Heart right ventricle (tissue), 16 donors: Measurements from ENCODE around the gene HES7. TPM values are rescaled to one million over a fixed set of nuclear protein-coding genes. Genes with fewer than 3 reads are reported as not detected.

Source experiments
- ATAC-seq, 8 donors: fragments of 200-7000 bp; cut with Tn5 transposase; one replicate each; pipeline ENCODE4 v1.9.1; 2020; ENCODE audit warnings: mild to moderate bottlenecking in 8 of 8, moderate library complexity in 8 of 8, moderate number of reproducible peaks in 1 of 8
- DNase-seq, 2 donors: peaks; one replicate each; pipeline ENCODE4 v3.0.0-alpha.2; 2020
- H3K27ac ChIP-seq, 10 donors: fragments of 200-600 bp; sonication (generic) in 2 of 10; one replicate each; pipeline versions ENCODE4 v1.5.0 to v1.8.0; 2020 to 2022; ENCODE audit warnings: mild to moderate bottlenecking in 3 of 10
- H3K27me3 ChIP-seq, 7 donors: fragments of 200-600 bp; one replicate each; pipeline ENCODE4 v1.8.0; 2021 to 2022; ENCODE audit warnings: mild to moderate bottlenecking in 2 of 7
- H3K36me3 ChIP-seq, 9 donors: fragments of 200-600 bp; sonication (generic) in 1 of 9; one replicate each; pipeline versions ENCODE4 v1.5.0 to v1.8.0; 2020 to 2022; ENCODE audit warnings: mild to moderate bottlenecking in 2 of 9
- H3K4me1 ChIP-seq, 9 donors: fragments of 200-600 bp; sonication (generic) in 1 of 9; one replicate each; pipeline versions ENCODE4 v1.5.0 to v1.8.0; 2020 to 2022; ENCODE audit warnings: mild to moderate bottlenecking in 4 of 9
- H3K4me3 ChIP-seq, 10 donors: fragments of 200-600 bp; sonication (generic) in 2 of 10; one replicate each; pipeline versions ENCODE4 v1.5.0 to v1.8.0; 2020 to 2022; ENCODE audit warnings: mild to moderate bottlenecking in 7 of 10, moderate library complexity in 2 of 10
- H3K9me3 ChIP-seq, 11 donors: fragments of 200-600 bp in 10 of 11; sonication (generic) in 2 of 11; one replicate each; pipeline versions ENCODE4 v1.5.0 to v1.8.0; 2013 to 2022; ENCODE audit warnings: mild to moderate bottlenecking in 2 of 11, control low read depth in 1 of 11, moderate library complexity in 1 of 11
- WGBS, 2 donors: extraction: QIAGEN DNeasy Blood & Tissue Kit; methylation state at CpG; one replicate each; pipeline ENCODE4 v1.1.7; 2013; ENCODE audit warnings: inconsistent platforms in 1 of 2; 5-methylcytosine and 5-hydroxymethylcytosine counted together
- intact Hi-C, 10 donors: fragments of 100-400 bp; cut with DNase I; formaldehyde crosslinking; loops; one replicate each; pipeline versions ENCODE4 v1.11.1 to v1.14.2; 2022
- polyA plus RNA-seq, 2 donors: library from polyadenylated mRNA; stranded (reverse); fragments of 200-250 nt; gene quantifications; one replicate each; pipeline ENCODE4 v1.2.3, GENCODE V29; 2013
- total RNA-seq, 10 donors: library from RNA; stranded (reverse); fragmentation: NEBNext Ultra II Directional in 3 of 10; extraction: Animal tissue kit (Norgen Biotek cat#: 25700) in 3 of 10; gene quantifications; one replicate each; pipeline versions ENCODE4 v1.2.1 to v1.2.4, GENCODE V29; 2021 to 2023
- TF ChIP-seq, protein P1 (sequence below), 9 donors: fragments of 200-600 bp; sonication (generic) in 2 of 9; IDR thresholded peaks; one replicate each; pipeline versions ENCODE4 v1.5.0 to v1.8.0; 2021 to 2022; ENCODE audit warnings: antibody characterized with exemption in 9 of 9, mild to moderate bottlenecking in 5 of 9, moderate library complexity in 1 of 9
- donor health status: Arrhythmogenic right ventricular cardiomyopathy.
- donor health status: ischemic (EF 13 %, LVEDD 7.1; RV severe dilation, severe dysfunction).
- donor health status: healthy with polysubstance abuse.
- donor health status: DM: no; HTN: yes; CAD: no.
- donor health status: DM: no; HTN: no; CAD: no.
- donor health status: ischemic (EF 25% LVEDD 6.9; RV normal size, moderate dysfunction).
- donor health status: ischemic (EF 25% LVEDD 5.7; RV mildly dilated, moderate dysfunction).
- donor health status: healthy.
- donor health status: DM: yes; HTN: yes; CAD: no.
- donor health status: Ischemic cardiomyopathy.
- donor health status: ischemic (EF 35%, LVEDD 5.7; RV mildly dilated, moderate dysfunction).
- donor health status: nonischemic (EF 11% LVEDD 7.7; RV severe dilation, severe dysfunction).
- donor health status: DM: yes; HTN: yes; CAD: no.
- donor health status: PGD.
- donor health status: ischemic (EF 29% LVEDD 5.4; RV normal size, mild dysfunction).
- donor health status: nonischemic (EF 23%, LVEDD 6.1; RV moderate dilation, normal function).

The HES7 gene
- total and polyA plus RNA-seq, 12 donors = 0.17 to 1.5 (median 0.42) TPM; not detected in 5

DNA sequence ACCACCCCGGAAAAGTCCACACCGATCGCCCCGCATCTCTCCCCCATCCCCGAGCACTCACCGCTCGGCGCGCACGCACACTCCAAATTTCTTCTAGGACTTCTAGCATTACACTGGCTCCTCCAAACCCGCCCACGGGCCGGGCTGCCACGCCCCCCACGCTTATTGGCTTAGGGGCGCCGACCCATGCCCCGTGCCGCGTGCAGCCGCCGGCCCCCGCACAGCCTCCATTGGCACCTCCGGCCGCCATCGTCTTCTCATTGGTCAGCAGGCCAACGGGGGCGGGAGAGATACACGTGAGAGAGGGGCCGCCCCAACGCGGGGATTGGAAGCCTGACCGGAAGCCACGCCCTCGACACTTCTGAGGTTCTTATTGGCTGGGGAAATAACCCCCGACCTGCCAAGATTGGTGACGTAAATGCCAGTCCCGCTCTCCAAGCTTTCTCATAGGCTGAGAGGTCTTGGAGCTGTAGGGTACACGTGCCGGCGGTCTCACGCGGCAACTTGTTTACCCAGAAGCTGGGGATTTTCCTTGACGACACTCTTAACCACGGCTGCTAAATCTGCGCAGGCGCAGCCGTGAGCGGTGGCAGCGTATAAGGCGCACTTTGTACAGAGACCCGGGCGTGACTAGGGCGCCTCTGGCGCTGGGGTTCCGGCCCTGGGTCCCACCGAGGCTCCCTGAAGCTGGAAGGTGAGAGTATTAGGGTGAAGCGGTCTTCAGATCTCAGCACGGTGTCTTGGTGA is 32.5 kb upstream of the HES7 start:
- ATAC-seq = peak; percentile 65 to 75 (median 68)
- peaks cover 0 to 31% (median 16%) of the 10 kb centered on the region in 9 donors for H3K36me3 ChIP-seq

DNA sequence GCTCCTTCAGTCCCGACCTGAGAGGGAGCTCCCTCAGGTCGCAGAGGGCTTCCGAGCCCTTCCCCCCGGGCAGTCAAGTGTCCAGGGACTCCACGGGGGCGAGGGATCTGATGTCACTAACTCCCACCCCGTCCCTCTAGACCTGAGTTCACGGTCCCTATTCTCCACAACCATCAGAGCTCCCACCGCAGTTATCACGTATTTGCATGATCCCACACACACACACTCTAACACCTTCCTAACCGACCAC is 32.0 kb upstream of the HES7 start:
- H3K36me3 ChIP-seq = peaks cover 0 to 26% (median 11%) of the 10 kb centered on the region in 9 donors
- TF ChIP-seq, protein P1, sequence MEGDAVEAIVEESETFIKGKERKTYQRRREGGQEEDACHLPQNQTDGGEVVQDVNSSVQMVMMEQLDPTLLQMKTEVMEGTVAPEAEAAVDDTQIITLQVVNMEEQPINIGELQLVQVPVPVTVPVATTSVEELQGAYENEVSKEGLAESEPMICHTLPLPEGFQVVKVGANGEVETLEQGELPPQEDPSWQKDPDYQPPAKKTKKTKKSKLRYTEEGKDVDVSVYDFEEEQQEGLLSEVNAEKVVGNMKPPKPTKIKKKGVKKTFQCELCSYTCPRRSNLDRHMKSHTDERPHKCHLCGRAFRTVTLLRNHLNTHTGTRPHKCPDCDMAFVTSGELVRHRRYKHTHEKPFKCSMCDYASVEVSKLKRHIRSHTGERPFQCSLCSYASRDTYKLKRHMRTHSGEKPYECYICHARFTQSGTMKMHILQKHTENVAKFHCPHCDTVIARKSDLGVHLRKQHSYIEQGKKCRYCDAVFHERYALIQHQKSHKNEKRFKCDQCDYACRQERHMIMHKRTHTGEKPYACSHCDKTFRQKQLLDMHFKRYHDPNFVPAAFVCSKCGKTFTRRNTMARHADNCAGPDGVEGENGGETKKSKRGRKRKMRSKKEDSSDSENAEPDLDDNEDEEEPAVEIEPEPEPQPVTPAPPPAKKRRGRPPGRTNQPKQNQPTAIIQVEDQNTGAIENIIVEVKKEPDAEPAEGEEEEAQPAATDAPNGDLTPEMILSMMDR (IDR thresholded peaks at IDR 0.05) = no peak
- ATAC-seq (no peak), DNase-seq (no peak)
- 0% methylated on average over 11 of the region's 11 CpGs for WGBS, 2 donors
- intact Hi-C loops = loop anchor here in 4 of 10 donors (2.0 to 10.0 kb wide), 7 partner anchors 17 to 321 kb away; partner anchors contain the start of genes ALOXE3 (in 1 of the 4), CYB5D1 (in 1 of the 4), HES7 (in 1 of the 4) and KDM6B (in 1 of the 4)
- H3K27me3 ChIP-seq = no peaks in the 10 kb centered on the region
- H3K4me1 ChIP-seq = peaks cover 17 to 91% (median 46%) of the 10 kb centered on the region in 9 donors
- no peaks in the 10 kb centered on the region for H3K9me3 ChIP-seq
- peak overlapping the region; percentile 66 to 91 (median 81) for H3K4me3 ChIP-seq
- H3K27ac ChIP-seq = peak overlapping the region; percentile 92 to 100 (median 100)

More for the DNA sequence above, 32.5 kb upstream of the HES7 start:
- TF ChIP-seq, protein P1 (IDR thresholded peaks at IDR 0.05) = peak in 4 of 9 donors; percentile 12 to 42 (median 28)
- Histone ChIP-seq H3K4me3 (peak overlapping the region; percentile 66 to 91 (median 81)), H3K27me3 (no peaks in the 10 kb centered on the region), H3K9me3 (no peaks in the 10 kb centered on the region), H3K27ac (peak overlapping the region; percentile 97 to 100 (median 100)), H3K4me1 (peaks cover 19 to 91% (median 51%) of the 10 kb centered on the region in 9 donors)
- WGBS, 2 donors = 0 to 1% methylated on average over 59 of the region's 59 CpGs
- intact Hi-C loops = loop anchor here in 4 of 10 donors (2.0 to 10.0 kb wide), 5 partner anchors 18 to 322 kb away; partner anchors contain the start of genes CYB5D1 (in 1 of the 4), HES7 (in 1 of the 4), KDM6B (in 1 of the 4) and NAA38 (in 1 of the 4)
- peak; percentile 100 for DNase-seq

DNA sequence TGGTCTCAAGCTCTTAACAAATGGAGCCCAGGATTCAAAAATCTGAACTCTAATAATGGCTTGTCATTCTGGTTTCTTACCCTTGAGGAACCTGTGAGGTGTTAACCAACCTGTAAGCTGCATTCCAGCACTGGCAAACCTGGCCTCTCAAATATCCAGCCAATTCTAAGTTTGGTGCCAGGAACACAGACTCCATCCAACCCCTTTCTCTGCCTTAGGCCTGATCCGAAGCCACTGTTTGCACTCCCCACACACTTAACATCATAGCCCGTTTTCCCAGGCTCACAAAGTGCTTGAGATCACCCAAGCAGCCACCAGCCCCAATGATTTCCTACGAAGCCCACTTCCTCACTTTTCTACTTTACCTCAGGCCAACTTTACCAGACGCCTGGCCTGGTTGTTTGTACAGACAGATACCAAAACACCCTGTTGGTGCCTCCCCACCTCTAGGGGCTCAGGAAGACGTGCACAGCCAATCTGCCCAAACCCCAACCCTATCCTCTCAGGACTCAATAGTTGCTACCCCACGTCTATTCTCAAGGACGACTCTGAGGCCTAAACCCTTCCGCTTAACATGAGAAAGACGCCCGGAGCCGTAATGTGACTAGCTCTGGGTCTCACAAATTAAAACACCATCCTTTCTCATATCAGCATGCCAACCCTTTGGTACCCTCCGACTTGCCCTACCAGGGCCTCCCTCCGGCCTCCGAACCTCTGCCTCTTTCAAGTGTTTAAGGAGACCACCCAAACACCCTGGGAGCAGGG is 31.5 kb upstream of the HES7 start:
- H3K4me3 ChIP-seq = peak overlapping the region; percentile 66 to 91 (median 81)
- peaks cover 22 to 91% (median 50%) of the 10 kb centered on the region in 9 donors for H3K4me1 ChIP-seq
- peaks cover 0 to 25% (median 11%) of the 10 kb centered on the region in 9 donors for H3K36me3 ChIP-seq
- DNase-seq = peak in 1 of 2 donors; percentile 23
- no peaks in the 10 kb centered on the region for H3K9me3 ChIP-seq
- TF ChIP-seq, protein P1 (IDR thresholded peaks at IDR 0.05) = no peak
- intact Hi-C loops = loop anchor here in 3 of 10 donors (2.0 to 10.0 kb wide), 7 partner anchors 17 to 321 kb away; partner anchors contain the start of genes ALOXE3 (in 1 of the 3), CYB5D1 (in 1 of the 3), HES7 (in 1 of the 3) and KDM6B (in 1 of the 3)
- ATAC-seq = no peak
- peak overlapping the region; percentile 92 to 100 (median 100) for H3K27ac ChIP-seq
- H3K27me3 ChIP-seq = no peaks in the 10 kb centered on the region
- WGBS, 2 donors = 9 to 10% methylated on average over 14 of the region's 14 CpGs
